Upper lobe of left lung (tissue), 4 donors: ENCODE results near the gene CTSL.

Experiments
- EP300 ChIP-seq, 4 donors: sonication (generic); formaldehyde crosslinking; IDR thresholded peaks; one replicate each; pipeline ENCODE4 v1.5.1; 2017; ENCODE audit warnings: antibody characterized with exemption in 4 of 4, control low read depth in 2 of 4
- POLR2A ChIP-seq, 4 donors: fragments of 450-650 bp; IDR thresholded peaks; one replicate each; pipeline ENCODE4 v1.5.1; 2016 to 2017; ENCODE audit warnings: antibody characterized with exemption in 4 of 4, mild to moderate bottlenecking in 2 of 4
- POLR2AphosphoS5 ChIP-seq, 2 donors: sonication (generic); formaldehyde crosslinking; IDR thresholded peaks; one replicate each; pipeline ENCODE4 v1.5.1; 2017; ENCODE audit warnings: antibody characterized with exemption in 2 of 2

- TF ChIP-seq POLR2A (IDR thresholded peaks at IDR 0.05), result no peak
- TF ChIP-seq EP300 (IDR thresholded peaks at IDR 0.05), result no peak
- no peak for TF ChIP-seq POLR2AphosphoS5 (IDR thresholded peaks at IDR 0.05)
Observed at GRCh38 chr9:87750726-87751125, 24.8 kb downstream of the CTSL start.
